Astrocyte (in vitro differentiated cells and primary cell): ENCODE data around the gene BCL7B. TPM values are rescaled to one million over a fixed set of nuclear protein-coding genes. Genes with fewer than 3 reads are reported as not detected.
"Not testable (repeated sequence)": the region's sequence is repeated elsewhere in the genome, so short reads cannot be mapped to it uniquely, and the experiment has no call there.

Experiments used
- DNase-seq: peaks from one replicate; pipeline ENCODE4 v3.0.0-alpha.2; 2010; ENCODE audit warnings: low read depth
- FAIRE-seq: peaks from 2 replicates; lab custom pipeline; 2011; peaks lifted over from hg19 to GRCh38; lab: Jason Lieb, UNC
- H2AFZ ChIP-seq: 2 replicates; pipeline ENCODE4 v1.6.0; 2012; ENCODE audit warnings: low read depth, low read length, inconsistent platforms
- H3K27ac ChIP-seq: 2 replicates; pipeline ENCODE4 v1.5.1; 2011; ENCODE audit warnings: low read depth, low read length, inconsistent platforms
- H3K27me3 ChIP-seq: 2 replicates; pipeline ENCODE4 v1.6.0; 2011; ENCODE audit warnings: low read length, inconsistent platforms; ENCODE audit not compliant: insufficient read depth
- H3K36me3 ChIP-seq: 2 replicates; pipeline ENCODE4 v1.5.1; 2011; ENCODE audit warnings: low read length, inconsistent platforms; ENCODE audit not compliant: insufficient read depth
- H3K4me1 ChIP-seq: 2 replicates; pipeline ENCODE4 v1.5.1; 2011; ENCODE audit warnings: low read length, inconsistent platforms; ENCODE audit not compliant: insufficient read depth
- H3K4me2 ChIP-seq: 2 replicates; pipeline ENCODE4 v1.6.0; 2012; ENCODE audit warnings: low read length, inconsistent platforms
- H3K4me3 ChIP-seq: 2 replicates; pipeline ENCODE4 v1.5.1; 2011; ENCODE audit warnings: low read depth, mild to moderate bottlenecking, low read length, inconsistent platforms; ENCODE audit not compliant: insufficient read depth
- H3K79me2 ChIP-seq: 2 replicates; pipeline ENCODE4 v1.6.0; 2012; ENCODE audit warnings: mild to moderate bottlenecking, low read length, inconsistent platforms; ENCODE audit not compliant: insufficient read depth
- H3K9ac ChIP-seq: 2 replicates; pipeline ENCODE4 v1.6.0; 2012; ENCODE audit warnings: mild to moderate bottlenecking, low read length, inconsistent platforms
- H3K9me3 ChIP-seq: 2 replicates; pipeline ENCODE4 v1.5.1; 2012; ENCODE audit warnings: low read depth, mild to moderate bottlenecking, low read length, inconsistent platforms; ENCODE audit not compliant: insufficient read depth
- H4K20me1 ChIP-seq: 2 replicates; pipeline ENCODE4 v1.6.0; 2012; ENCODE audit warnings: low read length, inconsistent platforms; ENCODE audit not compliant: insufficient read depth
- H3K27ac Mint-ChIP-seq: one replicate; pipeline ENCODE4 v1.8.0; 2021; ENCODE audit warnings: mild to moderate bottlenecking, mixed read lengths; ENCODE audit not compliant: unreplicated experiment
- H3K27me3 Mint-ChIP-seq: one replicate; pipeline ENCODE4 v1.8.0; 2021; ENCODE audit warnings: low read depth, mixed read lengths; ENCODE audit not compliant: unreplicated experiment
- H3K36me3 Mint-ChIP-seq: one replicate; pipeline ENCODE4 v1.8.0; 2021; ENCODE audit warnings: low read depth, mixed read lengths; ENCODE audit not compliant: unreplicated experiment
- H3K4me1 Mint-ChIP-seq: one replicate; pipeline ENCODE4 v1.8.0; 2021; ENCODE audit warnings: low read depth, mixed read lengths; ENCODE audit not compliant: unreplicated experiment
- H3K4me3 Mint-ChIP-seq: one replicate; pipeline ENCODE4 v1.8.0; 2021; ENCODE audit warnings: mild to moderate bottlenecking, moderate library complexity, mixed read lengths; ENCODE audit not compliant: unreplicated experiment
- H3K9me3 Mint-ChIP-seq: one replicate; pipeline ENCODE4 v1.8.0; 2021; ENCODE audit warnings: mild to moderate bottlenecking, mixed read lengths; ENCODE audit not compliant: unreplicated experiment
- CTCF ChIP-seq: IDR thresholded peaks from 2 replicates; pipeline ENCODE4 v1.5.1; 2011; ENCODE audit warnings: low read depth, mild to moderate bottlenecking, inconsistent platforms, low read length, moderate library complexity; ENCODE audit not compliant: insufficient read depth
- EZH2 ChIP-seq: IDR thresholded peaks from 2 replicates; pipeline ENCODE4 v1.6.1; 2012; ENCODE audit warnings: mild to moderate bottlenecking, low read length, inconsistent platforms; ENCODE audit not compliant: insufficient read depth
- total RNA-seq: library from RNA; stranded (reverse); gene quantifications from 2 replicates; pipeline ENCODE4 v1.2.1, GENCODE V29; 2021

BCL7B gene
- total RNA-seq, 1 donor from 2014 or later = 30.1 TPM

GRCh38 chr7:73537051-73537450, 20.4 kb downstream of the BCL7B start:
- H3K27me3 Mint-ChIP-seq = no peaks in the 10 kb centered on the region
- peaks cover 17% of the 10 kb centered on the region for H4K20me1 ChIP-seq
- no peak overlapping the region for H3K4me3 ChIP-seq
- peaks cover 9% of the 10 kb centered on the region for H3K4me1 Mint-ChIP-seq
- TF ChIP-seq CTCF = no peak
- no peak for TF ChIP-seq EZH2
- H3K9me3 Mint-ChIP-seq = no peaks in the 10 kb centered on the region
- H3K27ac ChIP-seq = no peak overlapping the region
- H2AFZ ChIP-seq = no peak overlapping the region
- H3K4me3 Mint-ChIP-seq = no peak overlapping the region
- peaks cover 31% of the 10 kb centered on the region for H3K36me3 ChIP-seq
- no peak overlapping the region for H3K9ac ChIP-seq
- H3K4me1 ChIP-seq = no peaks in the 10 kb centered on the region
- H3K27ac Mint-ChIP-seq = no peak overlapping the region
- H3K4me2 ChIP-seq = no peak overlapping the region
- FAIRE-seq (no peak), DNase-seq (no peak)
- H3K9me3 ChIP-seq = no peaks in the 10 kb centered on the region
- peaks cover 25% of the 10 kb centered on the region for H3K36me3 Mint-ChIP-seq
- H3K79me2 ChIP-seq = peaks cover 7% of the 10 kb centered on the region
- H3K27me3 ChIP-seq = no peaks in the 10 kb centered on the region

GRCh38 chr7:73536479-73536878, 21.0 kb downstream of the BCL7B start:
- Histone ChIP-seq H3K9ac (no peak overlapping the region), H3K4me3 (no peak overlapping the region), H3K27ac (no peak overlapping the region), H3K27me3 (no peaks in the 10 kb centered on the region), H3K4me1 (no peaks in the 10 kb centered on the region), H3K79me2 (peaks cover 2% of the 10 kb centered on the region), H4K20me1 (peaks cover 14% of the 10 kb centered on the region), H3K4me2 (no peak overlapping the region), H3K36me3 (peaks cover 26% of the 10 kb centered on the region), H3K9me3 (no peaks in the 10 kb centered on the region), H2AFZ (no peak overlapping the region)
- no peak for DNase-seq
- no peak overlapping the region for H3K4me3 Mint-ChIP-seq
- no peaks in the 10 kb centered on the region for H3K27me3 Mint-ChIP-seq
- TF ChIP-seq CTCF = no peak
- no peak for TF ChIP-seq EZH2
- peaks cover 25% of the 10 kb centered on the region for H3K36me3 Mint-ChIP-seq
- no peaks in the 10 kb centered on the region for H3K9me3 Mint-ChIP-seq
- no peak overlapping the region for H3K27ac Mint-ChIP-seq
- H3K4me1 Mint-ChIP-seq = peaks cover 9% of the 10 kb centered on the region
- FAIRE-seq = no peak

GRCh38 chr7:73535918-73536317, 21.6 kb downstream of the BCL7B start:
- H3K79me2 ChIP-seq, H3K4me1 ChIP-seq, H3K27me3 ChIP-seq, H3K27ac ChIP-seq, H3K4me1 Mint-ChIP-seq, H3K9ac ChIP-seq, H3K4me3 ChIP-seq, DNase-seq, H3K9me3 Mint-ChIP-seq, FAIRE-seq, H3K4me2 ChIP-seq, H3K27me3 Mint-ChIP-seq, H3K4me3 Mint-ChIP-seq, H2AFZ ChIP-seq, H3K9me3 ChIP-seq, H3K27ac Mint-ChIP-seq: not testable (repeated sequence)
- peaks cover 11% of the 10 kb centered on the region for H4K20me1 ChIP-seq
- peaks cover 23% of the 10 kb centered on the region for H3K36me3 Mint-ChIP-seq
- H3K36me3 ChIP-seq = peaks cover 26% of the 10 kb centered on the region
